Activated CD8-positive, alpha-beta memory T cell treated with anti-CD3 and anti-CD28 coated beads, Interleukin-2, amount 10 ng/mL, durations not matched to agents 7 days and 5 days (primary cell): ENCODE measurements around the gene KRT17. TPM values are rescaled to one million over a fixed set of nuclear protein-coding genes. Genes with fewer than 3 reads are reported as not detected.
"Not testable (repeated sequence)": the region's sequence is repeated elsewhere in the genome, so short reads cannot be mapped to it uniquely, and the experiment has no call there.

Experiments used
- ATAC-seq: fragments of 150-1000 bp; cut with Tn5 transposase; one replicate; pipeline ENCODE4 v1.10.0; 2021; ENCODE audit warnings: moderate library complexity
- CTCF ChIA-PET: fragments of 350-600 bp; sonication (Branson Sonifier 250); formaldehyde crosslinking; loops from one replicate; lab custom pipeline; 2021; ENCODE audit warnings: antibody characterized with exemption; lab: Charles Lee
- DNase-seq: peaks from one replicate; pipeline ENCODE4 v3.0.0-alpha.2; 2020
- H3K27ac Mint-ChIP-seq: one replicate; pipeline ENCODE4 v1.8.0; 2021; ENCODE audit warnings: mild to moderate bottlenecking, mixed read lengths
- H3K27me3 Mint-ChIP-seq: one replicate; pipeline ENCODE4 v1.8.0; 2021; ENCODE audit warnings: mixed read lengths
- H3K36me3 Mint-ChIP-seq: one replicate; pipeline ENCODE4 v1.8.0; 2021; ENCODE audit warnings: mild to moderate bottlenecking, mixed read lengths
- H3K4me1 Mint-ChIP-seq: one replicate; pipeline ENCODE4 v1.8.0; 2021; ENCODE audit warnings: mixed read lengths
- H3K4me3 Mint-ChIP-seq: one replicate; pipeline ENCODE4 v1.8.0; 2021; ENCODE audit warnings: mild to moderate bottlenecking, moderate library complexity, mixed read lengths
- H3K9me3 Mint-ChIP-seq: one replicate; pipeline ENCODE4 v1.8.0; 2022; ENCODE audit warnings: low read depth, mixed read lengths
- total RNA-seq, 2 experiments: library from RNA; stranded (reverse); gene quantifications; one replicate each; pipeline ENCODE4 v1.2.3, GENCODE V29; 2021

KRT17 gene
- total RNA-seq, 2 experiments from 2014 or later: 0.80 TPM; not detected in 1

DNA sequence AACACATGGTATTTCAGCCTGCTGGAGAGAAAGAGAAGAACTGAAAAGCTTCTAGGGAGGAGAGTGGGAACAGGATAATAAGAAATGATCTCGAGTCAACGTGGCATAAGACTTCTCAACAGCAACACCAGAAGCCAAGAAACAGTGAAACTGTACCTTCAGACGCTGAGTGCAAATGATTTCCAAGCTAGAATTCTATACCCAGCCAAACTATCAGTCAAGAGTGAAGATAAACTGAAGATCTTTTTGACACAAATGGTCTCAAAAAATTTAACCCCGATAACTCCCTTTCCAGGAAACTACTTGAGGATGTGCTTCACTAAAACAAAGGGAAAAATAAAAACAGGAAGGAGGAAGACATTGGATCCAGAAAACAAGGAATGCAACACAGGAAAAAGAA lies 17.4 kb downstream of the KRT17 start:
- H3K27ac Mint-ChIP-seq, H3K36me3 Mint-ChIP-seq, H3K4me3 Mint-ChIP-seq, ATAC-seq, H3K4me1 Mint-ChIP-seq, DNase-seq: not testable (repeated sequence)
- Mint-ChIP-seq H3K9me3 (peaks cover 11% of the 10 kb centered on the region), H3K27me3 (peaks cover 35% of the 10 kb centered on the region)
- CTCF ChIA-PET: interaction anchor here (1.5 kb wide), 1 partner anchor 47 kb away, joined by 3 read pairs; no protein-coding TSS in a partner anchor

DNA sequence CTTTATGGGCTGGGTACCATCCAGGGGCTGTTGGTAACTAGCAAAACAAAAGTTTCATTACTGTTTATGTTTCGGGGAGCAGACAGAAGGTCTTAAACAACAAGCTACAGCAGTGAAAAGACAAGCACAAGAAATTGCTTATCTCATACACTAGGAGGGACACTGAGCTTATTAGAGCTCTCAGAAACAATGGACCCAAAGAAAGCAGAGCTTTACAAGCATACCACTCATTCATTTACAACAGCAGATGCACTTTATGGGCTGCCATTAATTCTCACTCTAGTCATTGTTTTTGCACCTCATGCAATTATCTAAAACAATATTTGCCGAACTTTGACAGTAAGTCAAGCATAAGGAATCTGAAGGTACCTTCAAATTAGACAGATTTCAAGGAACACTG lies 21.9 kb downstream of the KRT17 start:
- Mint-ChIP-seq H3K4me1 (no peaks in the 10 kb centered on the region), H3K27me3 (peaks cover 29% of the 10 kb centered on the region), H3K36me3 (peaks cover 7% of the 10 kb centered on the region), H3K9me3 (peaks cover 9% of the 10 kb centered on the region), H3K4me3 (no peak overlapping the region), H3K27ac (no peak overlapping the region)
- no peak for ATAC-seq
- DNase-seq: no peak
- CTCF ChIA-PET: interaction anchor here (1.0 kb wide), 1 partner anchor 60 kb away, joined by 3 read pairs; no protein-coding TSS in a partner anchor

DNA sequence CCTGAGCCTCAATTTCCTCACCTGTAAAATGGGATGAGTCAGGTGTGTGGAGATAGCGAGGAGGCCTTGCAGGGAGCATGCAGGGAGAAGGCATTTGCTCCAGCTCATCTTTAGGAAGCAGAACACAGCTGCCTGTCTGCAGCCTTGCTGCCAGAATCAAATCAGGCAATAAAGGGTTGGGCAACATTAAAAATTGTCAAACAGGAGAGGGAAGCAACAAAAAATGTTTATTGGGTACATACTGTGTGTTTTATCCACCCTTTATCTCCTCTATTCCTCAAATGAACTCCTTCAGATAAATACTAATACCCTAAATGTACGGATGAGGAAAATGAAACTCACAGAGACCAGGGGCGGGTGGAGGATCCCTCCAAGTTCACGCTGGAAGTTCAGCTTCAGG lies 24.1 kb downstream of the KRT17 start:
- H3K27ac Mint-ChIP-seq: no peak overlapping the region
- CTCF ChIA-PET: interaction anchor here (0.9 kb wide), 1 partner anchor 48 kb away, joined by 4 read pairs; no protein-coding TSS in a partner anchor
- no peaks in the 10 kb centered on the region for H3K36me3 Mint-ChIP-seq
- no peaks in the 10 kb centered on the region for H3K4me1 Mint-ChIP-seq
- DNase-seq (no peak), ATAC-seq (no peak)
- H3K27me3 Mint-ChIP-seq: peaks cover 23% of the 10 kb centered on the region
- no peak overlapping the region for H3K4me3 Mint-ChIP-seq
- H3K9me3 Mint-ChIP-seq: no peaks in the 10 kb centered on the region

DNA sequence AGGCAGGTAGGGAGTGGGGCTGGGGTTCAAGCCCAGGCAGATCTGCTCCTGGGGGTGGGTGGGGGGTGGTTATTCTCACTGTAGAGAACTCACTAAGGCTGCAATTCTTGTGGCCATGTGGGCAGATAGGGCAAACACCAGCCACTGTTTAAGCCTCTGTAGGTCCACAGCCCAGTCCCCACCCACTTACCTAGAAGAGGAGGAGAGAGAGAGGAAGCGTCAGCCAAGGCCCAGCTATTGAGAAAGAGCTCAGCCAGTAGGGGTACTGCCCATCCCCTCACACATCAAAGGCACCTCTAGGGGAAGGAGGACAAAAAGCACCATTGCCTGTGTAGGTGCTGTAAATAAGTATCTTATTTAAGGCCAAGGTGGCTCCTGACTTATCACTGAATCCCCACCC lies 24.7 kb downstream of the KRT17 start:
- H3K4me1 Mint-ChIP-seq: no peaks in the 10 kb centered on the region
- H3K4me3 Mint-ChIP-seq: no peak overlapping the region
- H3K27me3 Mint-ChIP-seq: peaks cover 22% of the 10 kb centered on the region
- H3K27ac Mint-ChIP-seq: no peak overlapping the region
- CTCF ChIA-PET: interaction anchor here (0.9 kb wide), 1 partner anchor 49 kb away, joined by 4 read pairs; no protein-coding TSS in a partner anchor
- no peaks in the 10 kb centered on the region for H3K36me3 Mint-ChIP-seq
- no peak for ATAC-seq
- H3K9me3 Mint-ChIP-seq: no peaks in the 10 kb centered on the region
- no peak for DNase-seq

DNA sequence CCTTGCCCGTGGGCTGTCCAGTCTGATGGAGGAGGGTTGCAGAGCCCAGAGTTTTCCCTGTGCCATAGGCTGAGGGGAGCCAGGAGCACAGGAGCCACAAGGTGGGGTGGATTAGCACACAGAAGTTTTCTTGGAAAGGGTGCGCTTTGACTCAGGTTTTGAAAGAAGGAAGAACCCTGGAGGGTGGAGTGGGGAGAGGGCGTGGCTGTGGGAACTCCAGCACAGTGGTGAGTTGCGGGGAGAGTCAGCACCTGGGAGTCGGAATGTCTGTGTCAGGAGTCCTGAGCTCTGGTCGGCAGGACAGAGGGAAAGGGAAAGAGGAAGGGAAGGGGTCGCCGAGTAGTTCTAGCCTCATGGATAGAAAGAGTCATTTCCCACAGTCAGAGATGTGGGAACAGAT lies 28.8 kb downstream of the KRT17 start:
- Mint-ChIP-seq H3K9me3 (no peaks in the 10 kb centered on the region), H3K27me3 (peaks cover 8% of the 10 kb centered on the region), H3K4me3 (no peak overlapping the region), H3K27ac (no peak overlapping the region), H3K4me1 (no peaks in the 10 kb centered on the region), H3K36me3 (no peaks in the 10 kb centered on the region)
- CTCF ChIA-PET: no interaction called here
- ATAC-seq (no peak), DNase-seq (no peak)

DNA sequence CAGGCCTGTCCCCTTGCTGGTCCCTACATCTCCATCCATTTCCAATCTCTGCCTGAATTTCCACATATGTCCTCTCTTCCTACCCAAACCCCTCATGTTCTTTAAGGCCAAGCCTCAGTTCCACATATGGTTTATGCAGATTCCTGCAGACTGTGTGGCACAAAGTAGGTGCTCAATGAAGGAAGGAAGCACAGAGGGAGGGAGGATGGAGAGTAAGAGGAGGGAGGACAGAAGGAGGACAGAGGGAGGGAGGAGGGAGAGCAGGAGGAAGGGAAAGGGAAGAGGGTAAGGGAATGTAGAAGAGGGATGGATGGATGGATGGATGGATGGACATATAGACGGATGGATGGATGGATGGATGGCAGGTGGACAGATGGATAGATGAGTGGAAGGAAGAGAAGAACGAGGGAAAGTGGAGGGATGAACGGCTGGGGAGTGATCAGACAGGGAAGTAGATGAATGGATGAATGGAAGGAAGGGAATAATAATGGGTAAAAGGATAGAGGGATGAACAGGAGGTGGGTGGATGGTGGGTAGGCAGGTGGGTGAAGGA lies 29.9 kb downstream of the KRT17 start:
- Mint-ChIP-seq H3K27me3 (peaks cover 8% of the 10 kb centered on the region), H3K4me3 (no peak overlapping the region), H3K4me1 (no peaks in the 10 kb centered on the region), H3K27ac (no peak overlapping the region), H3K9me3 (no peaks in the 10 kb centered on the region), H3K36me3 (no peaks in the 10 kb centered on the region)
- ATAC-seq (no peak), DNase-seq (no peak)
- CTCF ChIA-PET: interaction anchor here (1.3 kb wide), 1 partner anchor 54 kb away, joined by 8 read pairs; no protein-coding TSS in a partner anchor

DNA sequence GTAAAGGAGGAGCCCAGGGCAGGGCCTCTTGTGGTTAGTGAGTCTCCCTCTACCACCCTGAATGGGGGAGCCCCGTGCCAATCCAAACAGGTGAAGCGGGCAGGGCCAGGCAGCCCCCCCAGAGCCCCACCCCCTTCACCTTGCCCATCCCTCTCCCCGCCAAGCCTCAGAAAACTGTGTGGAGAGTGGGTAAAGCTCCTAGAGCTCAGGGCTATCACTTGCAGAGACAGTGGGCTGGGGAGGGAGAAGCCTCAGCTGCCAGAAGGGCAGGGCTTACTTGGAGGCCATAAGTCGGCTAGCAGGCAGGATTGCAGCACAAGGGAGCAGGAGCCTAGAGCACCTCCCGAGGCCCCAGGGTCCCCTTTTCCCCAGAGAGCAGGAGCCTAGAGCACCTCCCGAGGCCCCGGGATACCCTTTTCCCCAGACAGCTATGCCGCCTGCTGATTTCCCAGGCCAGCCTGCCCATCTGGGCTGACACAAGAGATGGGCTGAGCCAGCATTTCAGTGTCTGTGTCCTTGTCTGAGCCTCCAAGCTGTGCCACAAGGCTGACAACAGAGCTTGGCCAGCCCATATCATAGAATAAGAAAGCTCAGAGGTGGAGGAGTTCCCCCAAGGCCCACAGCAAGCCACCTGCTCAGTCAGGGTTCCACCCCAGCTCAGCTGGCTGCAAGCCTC lies 30.9 kb downstream of the KRT17 start:
- H3K36me3 Mint-ChIP-seq: no peaks in the 10 kb centered on the region
- no peak for ATAC-seq
- no peak overlapping the region for H3K4me3 Mint-ChIP-seq
- no peaks in the 10 kb centered on the region for H3K9me3 Mint-ChIP-seq
- no peaks in the 10 kb centered on the region for H3K4me1 Mint-ChIP-seq
- peaks cover 8% of the 10 kb centered on the region for H3K27me3 Mint-ChIP-seq
- no peak for DNase-seq
- H3K27ac Mint-ChIP-seq: no peak overlapping the region
- CTCF ChIA-PET: interaction anchor here (1.3 kb wide), 1 partner anchor 55 kb away, joined by 8 read pairs; no protein-coding TSS in a partner anchor

DNA sequence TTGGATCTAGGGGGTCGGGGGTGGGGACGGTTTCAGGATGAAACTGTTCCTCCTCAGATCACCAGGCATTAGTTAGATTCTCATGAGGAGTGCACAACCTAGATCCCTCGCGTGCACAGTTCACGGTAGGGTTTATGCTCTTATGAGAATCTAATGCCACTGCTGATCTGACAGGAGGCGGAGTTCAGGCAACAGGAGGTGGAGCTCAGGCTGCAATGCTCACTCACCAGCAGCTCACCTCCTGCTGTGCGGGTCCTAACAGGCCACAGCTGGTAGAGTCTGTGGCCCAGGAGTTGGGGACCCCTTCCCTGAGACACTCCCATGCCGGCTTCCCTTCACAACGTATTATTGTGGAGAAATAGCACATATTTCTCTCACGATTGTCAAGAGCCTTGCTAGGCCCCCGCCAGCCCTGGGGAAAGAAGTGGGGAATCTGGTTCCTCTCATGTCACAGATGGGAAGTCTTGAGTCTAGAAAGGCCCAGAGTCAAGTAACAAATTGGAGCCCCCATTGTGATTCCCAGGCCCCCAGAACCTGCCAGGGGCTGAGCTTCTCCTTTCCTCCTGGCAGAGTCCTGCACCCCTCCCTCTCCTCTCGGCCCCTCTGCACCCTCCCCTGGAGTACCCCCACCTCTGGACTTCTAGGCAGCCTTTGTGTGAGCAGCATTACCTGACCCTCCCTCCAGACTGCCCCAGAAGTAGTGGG lies 31.6 kb downstream of the KRT17 start:
- CTCF ChIA-PET: no interaction called here
- no peaks in the 10 kb centered on the region for H3K9me3 Mint-ChIP-seq
- ATAC-seq (no peak), DNase-seq (no peak)
- H3K4me3 Mint-ChIP-seq: no peak overlapping the region
- H3K4me1 Mint-ChIP-seq: no peaks in the 10 kb centered on the region
- H3K27me3 Mint-ChIP-seq: peaks cover 8% of the 10 kb centered on the region
- no peaks in the 10 kb centered on the region for H3K36me3 Mint-ChIP-seq
- H3K27ac Mint-ChIP-seq: no peak overlapping the region

DNA sequence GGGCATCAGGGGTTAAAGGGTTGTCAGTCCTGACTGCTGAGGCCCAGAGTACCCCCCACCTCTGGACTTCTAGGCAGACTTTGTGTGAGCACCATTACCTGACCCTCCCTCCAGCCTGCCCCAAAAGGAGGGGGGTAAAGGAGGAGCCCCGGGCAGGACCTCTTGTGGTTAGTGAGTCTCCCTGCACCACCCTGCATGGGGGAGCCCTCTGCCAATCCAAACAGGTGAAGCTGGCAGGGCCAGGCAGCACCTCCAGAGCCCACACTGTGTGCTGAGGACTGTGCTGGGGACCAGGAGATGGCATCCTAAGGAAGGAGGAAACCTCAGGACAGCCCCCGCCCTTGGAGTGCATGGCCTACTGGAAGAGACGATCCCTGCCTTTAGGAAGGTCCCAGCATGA lies 35.1 kb downstream of the KRT17 start:
- ATAC-seq: no peak
- DNase-seq: no peak
- peaks cover 4% of the 10 kb centered on the region for H3K27me3 Mint-ChIP-seq
- H3K36me3 Mint-ChIP-seq: no peaks in the 10 kb centered on the region
- H3K9me3 Mint-ChIP-seq: no peaks in the 10 kb centered on the region
- no peak overlapping the region for H3K4me3 Mint-ChIP-seq
- CTCF ChIA-PET: no interaction called here
- H3K4me1 Mint-ChIP-seq: no peaks in the 10 kb centered on the region
- H3K27ac Mint-ChIP-seq: no peak overlapping the region

DNA sequence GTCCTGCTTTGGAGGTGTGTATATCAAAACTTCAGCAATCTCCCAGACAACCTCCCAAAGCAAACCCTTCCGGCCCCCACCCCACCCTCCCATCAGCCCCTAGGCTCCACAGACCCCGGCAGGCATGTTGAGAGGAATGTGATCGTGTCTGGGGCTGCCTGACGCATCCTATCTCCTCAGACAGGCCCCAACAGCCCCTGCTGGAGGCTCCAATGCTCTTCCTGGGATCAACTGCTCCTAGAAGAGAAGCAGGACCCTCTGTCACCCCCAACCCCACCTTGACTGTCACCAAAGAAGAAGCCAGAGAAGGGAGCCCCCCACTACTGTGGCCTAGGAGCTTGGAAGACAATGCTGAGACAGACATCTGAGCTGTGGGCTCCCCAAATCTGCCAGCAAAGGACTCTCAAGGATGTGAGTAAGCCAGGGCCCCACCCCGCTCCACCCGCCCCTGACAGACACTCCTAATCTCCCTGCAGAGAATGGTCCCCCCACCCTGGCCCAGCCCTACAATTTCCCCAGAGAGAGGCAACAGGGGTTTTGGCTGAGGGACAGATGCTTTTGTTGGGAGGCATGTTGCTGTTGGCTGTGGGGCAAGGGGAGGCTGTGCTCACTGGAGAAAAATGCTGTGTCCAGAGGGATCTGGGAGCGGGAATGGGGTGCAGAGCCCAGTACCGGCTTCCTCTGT lies 36.1 kb downstream of the KRT17 start:
- CTCF ChIA-PET: interaction anchor here (0.9 kb wide), 1 partner anchor 75 kb away, joined by 3 read pairs; no protein-coding TSS in a partner anchor
- no peaks in the 10 kb centered on the region for H3K36me3 Mint-ChIP-seq
- H3K4me1 Mint-ChIP-seq: no peaks in the 10 kb centered on the region
- no peak for DNase-seq
- no peaks in the 10 kb centered on the region for H3K9me3 Mint-ChIP-seq
- H3K27ac Mint-ChIP-seq: no peak overlapping the region
- H3K4me3 Mint-ChIP-seq: no peak overlapping the region
- H3K27me3 Mint-ChIP-seq: peaks cover 2% of the 10 kb centered on the region
- no peak for ATAC-seq

DNA sequence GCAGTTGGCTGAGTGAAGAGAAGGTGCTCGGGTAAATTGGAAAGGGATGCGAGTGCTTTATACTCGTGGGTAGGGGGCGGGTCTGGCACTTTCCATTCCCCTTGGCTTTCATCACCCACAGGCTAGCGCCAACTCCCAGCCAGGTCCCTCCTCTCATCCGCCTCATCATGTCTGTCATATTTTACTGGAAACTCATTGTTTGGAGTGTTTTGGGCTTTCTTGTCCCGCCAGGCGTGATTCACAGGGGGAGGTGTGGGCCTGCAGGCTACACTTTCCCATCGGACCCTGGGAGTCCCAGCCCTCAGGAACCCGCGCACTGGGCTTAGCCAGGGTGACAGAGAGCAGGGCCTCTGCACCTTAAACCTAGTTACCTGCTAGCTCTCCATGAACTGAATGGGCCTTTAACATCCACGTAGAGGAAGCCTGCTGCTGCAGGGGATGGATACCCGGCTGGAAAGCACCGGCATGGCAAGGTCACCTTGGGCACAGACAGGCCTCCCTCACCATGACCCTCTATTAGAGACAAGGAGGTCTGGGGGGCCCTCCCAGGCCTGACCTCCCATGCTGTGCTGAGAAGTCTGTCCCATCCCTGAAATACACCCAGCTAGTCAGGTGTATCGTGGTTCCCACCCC lies 37.4 kb downstream of the KRT17 start, which contains the start of gene KRT14:
KRT14 (minus strand) TSS at position 33 of the 633 bp plus-strand sequence. CDS start 61 bp downstream, outside the sequence.
- CTCF ChIA-PET: interaction anchor here (0.9 kb wide), 1 partner anchor 76 kb away, joined by 3 read pairs; no protein-coding TSS in a partner anchor
- Mint-ChIP-seq H3K27ac (no peak within 1 kb of the TSS), H3K27me3 (peaks cover 7% of the 10 kb centered on the region), H3K4me1 (no peaks in the 10 kb centered on the region), H3K36me3 (no peaks in the 10 kb centered on the region), H3K4me3 (no peak within 1 kb of the TSS), H3K9me3 (no peaks in the 10 kb centered on the region)
- DNase-seq (no peak), ATAC-seq (no peak)

DNA sequence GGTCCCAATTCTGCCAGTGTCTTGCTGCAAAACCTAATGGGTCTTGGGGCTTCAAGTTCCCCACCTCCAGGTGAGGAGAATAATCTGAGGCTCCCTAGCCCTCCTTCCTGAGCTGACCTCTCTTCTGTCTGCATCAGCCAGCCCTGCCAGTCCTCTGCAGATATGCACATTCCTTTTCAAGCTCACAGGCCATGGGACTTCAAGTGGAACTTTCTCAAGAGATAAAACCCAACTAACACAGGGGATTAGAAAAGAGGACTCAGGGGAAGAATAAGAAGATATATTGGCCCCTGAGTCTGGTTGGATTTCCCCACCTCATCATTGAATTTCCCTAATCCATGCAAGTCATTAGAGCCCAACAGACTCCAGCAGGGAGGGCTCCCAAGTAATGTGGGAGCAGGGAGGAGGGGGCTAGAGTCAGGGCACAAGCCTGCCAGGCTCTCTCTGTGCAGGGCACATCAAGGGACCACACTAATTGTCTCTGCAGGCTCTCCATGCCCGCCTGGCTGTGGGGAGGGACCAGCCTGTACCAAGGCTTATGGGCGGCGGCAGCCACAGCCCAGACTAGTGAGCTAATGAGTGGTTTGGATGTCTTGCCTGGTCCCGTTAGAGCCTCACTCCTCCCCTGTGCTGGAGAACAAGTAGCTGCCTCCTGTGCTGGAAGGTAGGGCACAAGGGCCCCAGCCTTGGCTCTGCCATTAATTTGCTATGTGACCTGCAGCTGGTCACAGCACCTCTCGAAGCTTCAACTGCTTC lies 38.9 kb downstream of the KRT17 start:
- Mint-ChIP-seq H3K9me3 (no peaks in the 10 kb centered on the region), H3K4me1 (no peaks in the 10 kb centered on the region), H3K27ac (no peak overlapping the region), H3K27me3 (peaks cover 14% of the 10 kb centered on the region), H3K4me3 (no peak overlapping the region), H3K36me3 (no peaks in the 10 kb centered on the region)
- DNase-seq (no peak), ATAC-seq (no peak)
- CTCF ChIA-PET: interaction anchor here (0.7 kb wide), 1 partner anchor 63 kb away, joined by 3 read pairs; no protein-coding TSS in a partner anchor
